Inflammatory macrophage treated with lipopolysaccharide for 4 hours (primary cell): ENCODE data around the gene PICK1.

Experiments
- DNase-seq: peaks from one replicate; pipeline ENCODE4 v3.0.0-alpha.2; 2020

Gene PICK1

GRCh38 chr22:38122616-38123015 is 65.4 kb downstream of the PICK1 start:
- no peak for DNase-seq

- no peak for DNase-seq
Observed at GRCh38 chr22:38124236-38124974, 67.2 kb downstream of the PICK1 start.

- no peak for DNase-seq
Observed at GRCh38 chr22:38125038-38125610, 67.9 kb downstream of the PICK1 start.
